Naive B cell (primary cell): ENCODE results near the gene RBM23. TPM values are rescaled to one million over a fixed set of nuclear protein-coding genes. Genes with fewer than 3 reads are reported as not detected.
"Not testable (repeated sequence)": the region's sequence is repeated elsewhere in the genome, so short reads cannot be mapped to it uniquely, and the experiment has no call there.

Experiments
- ATAC-seq, 2 donors: fragments of 150-1000 bp; cut with Tn5 transposase; 2 replicates each; pipeline ENCODE4 v1.10.0; 2021; ENCODE audit warnings: low read depth in 2 of 2, mild to moderate bottlenecking in 2 of 2, moderate library complexity in 2 of 2
- DNase-seq: peaks from one replicate; pipeline ENCODE4 v3.0.0; 2022
- H3K27ac Mint-ChIP-seq, 6 donors: one replicate each; pipeline ENCODE4 v1.8.0; 2020 to 2022; ENCODE audit warnings: mild to moderate bottlenecking in 6 of 6, mixed read lengths in 6 of 6, moderate library complexity in 5 of 6, inconsistent platforms in 2 of 6
- H3K27me3 Mint-ChIP-seq, 3 donors: one replicate each; pipeline ENCODE4 v1.8.0; 2021 to 2022; ENCODE audit warnings: mixed read lengths in 3 of 3, mild to moderate bottlenecking in 1 of 3
- H3K36me3 Mint-ChIP-seq, 2 donors: one replicate each; pipeline ENCODE4 v1.8.0; 2020 to 2022; ENCODE audit warnings: mixed read lengths in 2 of 2, inconsistent platforms in 1 of 2, mild to moderate bottlenecking in 1 of 2
- H3K4me1 Mint-ChIP-seq, 3 donors: one replicate each; pipeline ENCODE4 v1.8.0; 2020 to 2022; ENCODE audit warnings: mixed read lengths in 3 of 3, inconsistent platforms in 1 of 3, mild to moderate bottlenecking in 1 of 3, moderate library complexity in 1 of 3
- H3K4me3 Mint-ChIP-seq, 8 donors: one replicate each; pipeline ENCODE4 v1.8.0; 2020 to 2022; ENCODE audit warnings: mild to moderate bottlenecking in 8 of 8, mixed read lengths in 8 of 8, moderate library complexity in 8 of 8, inconsistent platforms in 2 of 8
- H3K9me3 Mint-ChIP-seq, 7 donors: one replicate each; pipeline ENCODE4 v1.8.0; 2020 to 2022; ENCODE audit warnings: mixed read lengths in 7 of 7, mild to moderate bottlenecking in 5 of 7, inconsistent platforms in 2 of 7, moderate library complexity in 1 of 7
- polyA plus RNA-seq, 6 donors: library from polyadenylated mRNA; unstranded; fragments of 300-500 nt; fragmentation: Illumina TruSeq; gene quantifications; one replicate each; pipeline ENCODE4 v1.2.3, GENCODE V29; 2021; ENCODE audit warnings: low read depth in 6 of 6

Gene RBM23
- polyA plus RNA-seq, 6 donors from 2014 or later, result 67.8 to 123 (median 68.8) TPM

DNA sequence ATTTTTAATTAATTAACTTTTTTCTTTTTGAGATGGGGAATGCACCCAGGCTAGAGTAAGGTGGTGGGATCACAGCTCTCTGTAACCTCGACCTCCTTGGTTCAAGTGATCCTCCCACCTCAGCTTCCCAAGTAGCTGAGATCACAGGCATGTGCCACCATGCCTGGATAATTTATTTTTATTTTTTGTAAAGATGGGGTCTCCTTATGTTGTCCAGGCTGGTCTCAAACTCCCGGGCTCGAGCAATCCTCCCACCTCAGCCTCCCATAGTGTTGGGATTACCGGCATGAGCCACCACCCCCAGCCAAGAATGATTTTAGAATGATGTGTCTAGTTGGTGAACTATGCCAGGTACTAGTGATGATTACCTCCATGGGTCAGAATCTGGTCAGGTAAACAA is 54.0 kb downstream of the RBM23 start:
- no peak overlapping the region for H3K4me3 Mint-ChIP-seq

DNA sequence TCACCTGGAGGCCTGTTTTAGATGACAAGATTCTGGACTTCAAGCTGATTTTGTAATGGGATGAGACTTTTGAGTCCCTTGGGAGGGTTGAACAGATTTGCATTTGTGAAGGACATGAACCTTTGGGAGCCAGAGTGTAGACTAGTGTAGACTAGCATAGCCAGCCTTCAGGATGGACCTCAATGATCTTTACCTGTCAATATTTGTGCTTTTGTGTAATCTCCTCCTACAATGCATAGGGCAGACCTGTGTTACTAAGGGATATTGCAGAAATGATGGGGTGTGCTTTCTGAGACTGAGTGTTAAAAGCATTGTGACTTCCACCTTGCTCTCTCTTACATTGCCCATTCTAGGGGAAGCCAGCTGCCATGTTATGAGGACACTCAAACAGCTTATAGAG is 57.3 kb downstream of the RBM23 start:
- peaks cover 0 to 5% of the 10 kb centered on the region in 2 donors for H3K36me3 Mint-ChIP-seq
- peak overlapping the region in 1 of 6 donors; percentile 33 for H3K27ac Mint-ChIP-seq
- no peak for ATAC-seq
- H3K4me1 Mint-ChIP-seq, result peaks cover 0 to 10% (median 3%) of the 10 kb centered on the region in 3 donors
- no peaks in the 10 kb centered on the region for H3K9me3 Mint-ChIP-seq
- no peak overlapping the region for H3K4me3 Mint-ChIP-seq
- DNase-seq, result no peak
- H3K27me3 Mint-ChIP-seq, result peaks cover 0 to 14% (median 0%) of the 10 kb centered on the region in 3 donors

More for the DNA sequence above, 54.0 kb downstream of the RBM23 start:
- Mint-ChIP-seq H3K36me3 (peaks cover 0 to 5% of the 10 kb centered on the region in 2 donors), H3K4me1 (peaks cover 0 to 3% (median 1%) of the 10 kb centered on the region in 3 donors), H3K9me3 (no peaks in the 10 kb centered on the region), H3K27ac (peak overlapping the region in 1 of 6 donors; percentile 87), H3K27me3 (peaks cover 0 to 9% (median 0%) of the 10 kb centered on the region in 3 donors)
- no peak for ATAC-seq
- no peak for DNase-seq

DNA sequence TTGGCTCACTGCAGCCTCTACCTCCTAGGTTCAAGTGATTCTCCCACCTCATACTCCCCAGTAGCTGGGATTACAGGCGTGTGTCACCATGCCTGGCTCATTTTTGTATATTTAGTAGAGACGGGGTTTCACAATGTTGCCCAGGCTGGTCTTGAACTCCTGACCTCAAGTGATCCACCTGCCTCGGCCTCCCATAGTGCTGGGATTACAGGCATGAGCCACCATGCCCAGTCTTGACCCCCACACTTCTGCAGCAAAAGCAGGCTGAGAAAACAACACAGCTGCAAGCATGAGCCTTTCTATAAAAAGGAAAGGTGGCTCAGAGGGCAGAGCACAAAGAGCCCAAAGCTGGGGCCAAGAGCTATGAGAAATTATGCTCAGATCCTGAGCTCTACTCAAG is 58.6 kb downstream of the RBM23 start:
- Mint-ChIP-seq H3K4me1 (peaks cover 0 to 10% (median 3%) of the 10 kb centered on the region in 3 donors), H3K27me3 (peaks cover 0 to 18% (median 0%) of the 10 kb centered on the region in 3 donors)
- not testable (repeated sequence) for H3K27ac Mint-ChIP-seq, DNase-seq, ATAC-seq, H3K36me3 Mint-ChIP-seq, H3K9me3 Mint-ChIP-seq, H3K4me3 Mint-ChIP-seq

DNA sequence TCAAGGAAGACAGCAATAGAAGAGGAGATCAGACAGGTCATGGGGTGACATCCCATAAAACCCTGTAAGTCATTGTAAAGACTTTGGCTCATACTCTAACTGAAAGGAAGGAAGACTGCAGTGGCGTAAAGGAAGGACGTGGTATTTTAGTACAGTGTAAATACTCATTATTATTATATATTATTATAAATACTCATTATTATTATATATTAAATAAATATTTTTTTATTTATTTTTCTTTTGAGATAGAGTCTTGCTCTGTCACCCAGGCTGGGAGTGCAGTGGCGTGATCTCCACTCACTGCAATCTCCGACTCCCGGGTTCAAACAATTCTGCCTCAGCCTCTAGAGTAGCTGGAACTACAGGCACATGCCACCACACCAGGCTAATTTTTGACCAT is 62.5 kb downstream of the RBM23 start:
- Mint-ChIP-seq H3K27me3 (peaks cover 0 to 10% (median 0%) of the 10 kb centered on the region in 3 donors), H3K27ac (no peak overlapping the region), H3K4me3 (no peak overlapping the region), H3K4me1 (peaks cover 6 to 21% (median 9%) of the 10 kb centered on the region in 3 donors), H3K36me3 (no peaks in the 10 kb centered on the region), H3K9me3 (peaks cover 0 to 2% (median 0%) of the 10 kb centered on the region in 7 donors)
- ATAC-seq, result no peak
- no peak for DNase-seq

DNA sequence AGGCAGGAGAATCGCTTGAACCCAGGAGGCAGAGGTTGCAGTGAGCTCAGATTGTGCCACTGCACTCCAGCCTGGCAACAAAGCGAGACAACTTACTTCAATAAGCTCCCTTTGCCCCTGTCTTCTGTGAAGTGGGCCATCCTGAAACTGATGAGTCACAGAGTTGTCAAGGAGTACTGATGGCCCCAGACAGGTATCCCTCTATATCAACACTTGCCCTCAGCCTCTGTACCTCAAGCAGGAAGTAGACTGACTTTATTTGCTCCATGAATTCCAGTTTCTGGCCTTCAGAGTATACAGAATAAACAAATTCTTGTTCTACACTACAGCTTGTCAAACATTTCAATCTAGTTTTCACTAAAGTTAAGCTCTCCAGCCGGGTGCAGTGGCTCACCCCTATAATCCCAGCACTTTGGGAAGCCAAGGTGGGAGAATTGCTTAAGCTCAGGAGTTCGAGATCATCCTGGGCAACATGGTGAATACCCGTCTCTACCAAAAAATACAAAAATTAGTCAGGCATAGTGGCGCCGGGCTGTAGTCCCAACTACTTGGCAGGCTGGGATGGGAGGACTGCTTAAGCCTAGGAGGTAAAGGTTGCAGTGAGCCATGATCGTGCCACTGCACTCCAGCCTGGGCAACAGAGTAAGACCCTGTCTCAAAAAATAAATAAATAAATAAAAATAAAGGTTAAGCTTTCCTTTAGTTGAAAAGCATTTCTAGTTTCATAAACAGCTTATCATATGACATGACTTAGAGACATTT is 63.8 kb downstream of the RBM23 start:
- DNase-seq, result no peak
- ATAC-seq, result no peak
- Mint-ChIP-seq H3K4me1 (peaks cover 6 to 21% (median 9%) of the 10 kb centered on the region in 3 donors), H3K4me3 (peak overlapping the region in 1 of 8 donors; percentile 65), H3K36me3 (no peaks in the 10 kb centered on the region), H3K27ac (peak overlapping the region in 1 of 6 donors; percentile 33), H3K9me3 (peaks cover 0 to 2% (median 0%) of the 10 kb centered on the region in 7 donors), H3K27me3 (peaks cover 0 to 9% (median 0%) of the 10 kb centered on the region in 3 donors)

DNA sequence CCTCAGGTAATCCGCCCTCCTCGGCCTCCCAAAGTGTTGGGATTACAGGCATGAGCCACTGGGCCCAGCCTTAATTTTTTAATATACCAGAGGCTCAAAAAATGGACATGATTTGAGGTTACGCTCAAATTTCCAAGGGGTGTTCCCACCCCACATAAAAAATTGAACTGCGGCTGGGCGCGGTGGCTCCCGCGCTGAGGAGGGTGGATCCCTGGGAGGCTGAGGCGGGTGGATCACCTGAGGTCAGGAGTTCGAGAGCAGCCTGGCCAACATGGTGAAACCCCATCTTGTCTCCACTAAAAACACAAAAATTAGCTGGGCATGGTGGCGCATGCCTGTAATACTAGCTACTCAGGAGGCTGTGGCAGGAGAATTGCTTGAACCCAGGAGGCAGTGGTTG is 64.7 kb downstream of the RBM23 start:
- peaks cover 6 to 21% (median 9%) of the 10 kb centered on the region in 3 donors for H3K4me1 Mint-ChIP-seq
- not testable (repeated sequence) for H3K9me3 Mint-ChIP-seq, H3K27me3 Mint-ChIP-seq, DNase-seq, H3K4me3 Mint-ChIP-seq, H3K27ac Mint-ChIP-seq, ATAC-seq, H3K36me3 Mint-ChIP-seq

DNA sequence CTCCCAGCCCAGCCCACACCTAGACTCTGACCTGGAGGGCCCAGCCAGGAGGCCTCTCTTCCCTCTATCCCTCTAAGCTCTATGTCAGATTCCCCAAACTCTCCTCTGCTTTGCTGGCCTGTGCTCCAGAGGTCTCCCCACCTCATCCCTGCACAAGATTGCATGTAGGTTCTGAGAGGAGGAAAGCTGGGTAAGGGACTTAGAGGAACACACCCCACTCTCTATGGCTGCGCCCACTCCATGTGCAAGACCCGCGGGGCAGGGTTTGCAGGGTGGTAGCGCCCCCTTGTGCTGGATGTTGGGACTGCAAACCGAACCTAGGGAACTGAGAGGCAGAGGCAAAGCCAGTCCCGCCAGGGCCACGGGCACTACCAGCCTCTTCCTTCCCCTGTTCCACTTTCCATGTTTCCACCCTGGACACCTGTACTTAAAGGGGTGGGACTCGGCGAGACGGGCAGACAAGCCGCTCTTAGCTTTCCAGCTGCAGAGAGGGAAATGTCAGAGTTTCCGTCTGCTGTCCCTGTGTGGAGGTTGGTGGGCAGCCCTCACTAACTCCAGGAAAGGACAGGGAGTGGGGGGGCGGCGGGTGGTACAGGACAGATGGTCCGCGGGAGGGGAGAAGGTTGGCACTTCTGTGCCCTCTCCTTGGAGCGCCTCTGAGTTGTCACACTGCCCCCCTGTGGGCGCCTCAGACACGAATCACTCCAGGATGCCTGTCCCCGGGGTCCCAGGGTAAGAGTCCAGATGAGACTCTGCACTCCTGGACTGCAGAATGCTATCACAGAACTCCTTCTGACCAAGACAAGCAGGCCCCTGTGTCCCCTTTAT is 65.8 kb downstream of the RBM23 start:
- peaks cover 10 to 18% (median 14%) of the 10 kb centered on the region in 3 donors for H3K4me1 Mint-ChIP-seq
- DNase-seq (peak; percentile 87), ATAC-seq (peak; percentile 92 to 93)
- peak overlapping the region; percentile 82 to 93 (median 88) for H3K4me3 Mint-ChIP-seq
- peak overlapping the region in 4 of 6 donors; percentile 72 to 89 (median 82) for H3K27ac Mint-ChIP-seq
- H3K36me3 Mint-ChIP-seq, result no peaks in the 10 kb centered on the region
- H3K27me3 Mint-ChIP-seq, result peaks cover 4 to 7% (median 7%) of the 10 kb centered on the region in 3 donors
- peaks cover 0 to 2% (median 0%) of the 10 kb centered on the region in 7 donors for H3K9me3 Mint-ChIP-seq

DNA sequence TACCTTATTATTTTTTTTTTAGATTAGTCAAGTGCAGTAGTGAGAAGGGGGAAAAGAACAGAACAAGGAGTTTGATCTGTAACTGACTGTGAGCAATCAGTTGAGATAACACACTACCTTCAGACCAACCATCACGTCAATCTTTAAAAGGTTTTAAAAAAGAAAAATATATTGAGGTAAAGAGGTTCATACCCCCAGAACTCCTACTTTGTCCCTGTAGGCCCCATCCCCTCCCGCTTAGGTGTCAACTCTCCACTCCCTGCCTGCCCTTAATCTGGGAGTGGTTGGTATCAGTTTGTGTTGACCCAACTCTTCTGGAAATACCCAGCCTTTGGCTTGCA is 66.4 kb downstream of the RBM23 start:
- Mint-ChIP-seq H3K36me3 (no peaks in the 10 kb centered on the region), H3K9me3 (peaks cover 0 to 2% (median 0%) of the 10 kb centered on the region in 7 donors), H3K27ac (peak overlapping the region in 3 of 6 donors; percentile 72 to 84 (median 80)), H3K4me3 (no peak overlapping the region), H3K4me1 (peaks cover 14 to 22% (median 14%) of the 10 kb centered on the region in 3 donors), H3K27me3 (peaks cover 4 to 12% (median 12%) of the 10 kb centered on the region in 3 donors)
- ATAC-seq (no peak), DNase-seq (no peak)

DNA sequence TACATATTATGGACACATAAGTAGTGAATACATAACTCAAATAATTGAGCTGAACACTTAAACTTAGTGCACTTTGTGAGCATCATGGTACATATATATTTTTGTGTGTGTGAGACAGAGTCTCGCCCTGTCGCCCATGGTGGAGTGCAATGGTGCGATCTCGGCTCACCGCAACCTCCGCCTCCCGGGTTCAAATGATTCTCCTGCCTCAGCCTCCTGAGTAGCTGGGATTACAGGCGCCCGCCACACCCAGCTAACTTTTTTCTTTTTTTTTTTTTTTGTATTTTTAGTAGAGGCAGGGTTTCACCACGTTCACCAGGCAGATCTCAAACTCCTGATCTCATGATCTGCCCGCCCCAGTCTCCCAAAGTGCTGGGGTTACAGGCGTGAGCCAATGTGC is 66.8 kb downstream of the RBM23 start:
- not testable (repeated sequence) for ATAC-seq, DNase-seq, H3K9me3 Mint-ChIP-seq, H3K36me3 Mint-ChIP-seq, H3K27ac Mint-ChIP-seq, H3K4me3 Mint-ChIP-seq
- Mint-ChIP-seq H3K27me3 (peaks cover 4 to 16% (median 13%) of the 10 kb centered on the region in 3 donors), H3K4me1 (peaks cover 14 to 24% (median 14%) of the 10 kb centered on the region in 3 donors)

DNA sequence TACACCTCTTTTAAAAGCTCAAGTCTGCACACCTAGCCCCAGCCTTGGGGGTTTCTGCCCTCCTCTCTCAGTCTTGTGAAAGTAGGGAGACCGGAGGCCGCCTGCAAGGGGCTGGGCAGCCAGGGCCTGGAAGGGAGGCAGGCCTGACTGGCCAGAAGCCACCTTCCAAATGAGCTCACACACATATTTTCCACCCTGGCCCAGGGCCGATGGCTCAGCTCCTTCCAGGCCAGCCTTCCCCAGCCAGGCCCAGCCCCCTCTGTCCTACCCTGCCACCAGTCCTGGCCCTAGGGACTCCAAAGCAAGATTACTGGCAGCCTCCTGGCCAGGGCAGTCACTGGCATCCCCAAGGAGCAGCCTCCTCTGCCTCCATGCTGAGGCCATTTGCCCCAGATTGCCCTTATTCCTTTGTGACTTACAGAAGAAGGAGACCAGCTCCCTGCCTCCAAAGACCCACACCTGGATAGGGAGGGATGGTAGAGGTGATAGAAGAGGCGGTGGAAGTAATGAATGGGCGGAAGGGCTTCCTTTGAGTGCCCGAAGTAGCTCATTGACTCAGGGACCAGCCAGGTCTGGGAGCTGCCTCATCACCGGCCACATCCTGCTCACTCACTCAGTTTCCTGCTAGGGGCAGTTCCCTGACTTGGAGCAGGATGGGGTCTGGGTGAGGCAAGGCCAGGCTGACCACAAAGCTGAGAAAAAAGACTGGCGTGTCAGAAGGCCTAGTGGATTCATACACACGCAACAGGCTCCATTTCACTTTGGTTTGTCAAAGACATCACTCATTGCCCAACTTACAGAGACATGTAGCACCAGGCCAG is 67.8 kb downstream of the RBM23 start:
- no peak overlapping the region for H3K4me3 Mint-ChIP-seq
- peak overlapping the region in 1 of 6 donors; percentile 34 for H3K27ac Mint-ChIP-seq
- peaks cover 14 to 30% (median 14%) of the 10 kb centered on the region in 3 donors for H3K4me1 Mint-ChIP-seq
- peaks cover under 1 to 25% (median 21%) of the 10 kb centered on the region in 3 donors for H3K27me3 Mint-ChIP-seq
- no peaks in the 10 kb centered on the region for H3K36me3 Mint-ChIP-seq
- H3K9me3 Mint-ChIP-seq, result peaks cover 0 to under 1% (median 0%) of the 10 kb centered on the region in 7 donors
- ATAC-seq (no peak), DNase-seq (no peak)

DNA sequence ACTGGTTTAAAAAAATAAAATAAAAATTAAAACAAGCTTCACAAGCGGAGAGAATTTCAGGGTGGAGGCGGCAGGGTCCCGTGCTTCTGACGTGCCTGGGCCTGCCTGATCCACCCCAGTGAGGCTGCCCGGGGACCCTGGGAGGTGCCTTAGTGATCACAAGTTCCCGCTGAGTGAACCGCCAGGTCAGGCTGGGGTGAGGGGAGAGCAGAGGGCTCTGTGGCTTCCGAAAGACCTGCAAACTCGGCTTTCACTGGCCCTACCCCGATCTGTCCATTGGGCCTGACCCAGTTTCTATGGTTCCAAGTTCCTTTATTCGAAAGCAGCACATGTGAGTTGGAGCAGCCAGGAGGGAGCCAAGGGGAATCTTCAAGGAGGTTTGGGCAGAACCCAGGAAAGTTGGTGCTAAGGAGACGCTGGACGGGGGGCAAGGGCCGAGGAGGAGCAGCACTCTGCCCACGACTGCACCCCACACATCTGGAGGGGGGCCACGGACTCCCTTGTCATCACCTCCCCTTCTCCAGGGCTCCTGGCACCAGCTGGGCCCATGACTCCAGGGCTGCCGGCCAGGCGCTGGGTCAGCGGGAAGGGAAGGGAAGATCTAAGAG is 69.6 kb downstream of the RBM23 start:
- Mint-ChIP-seq H3K36me3 (no peaks in the 10 kb centered on the region), H3K4me1 (peaks cover 14 to 30% (median 14%) of the 10 kb centered on the region in 3 donors), H3K4me3 (no peak overlapping the region), H3K27me3 (peaks cover 0 to 39% (median 29%) of the 10 kb centered on the region in 3 donors), H3K27ac (peak overlapping the region in 1 of 6 donors; percentile 39), H3K9me3 (no peaks in the 10 kb centered on the region)
- DNase-seq (no peak), ATAC-seq (no peak)

DNA sequence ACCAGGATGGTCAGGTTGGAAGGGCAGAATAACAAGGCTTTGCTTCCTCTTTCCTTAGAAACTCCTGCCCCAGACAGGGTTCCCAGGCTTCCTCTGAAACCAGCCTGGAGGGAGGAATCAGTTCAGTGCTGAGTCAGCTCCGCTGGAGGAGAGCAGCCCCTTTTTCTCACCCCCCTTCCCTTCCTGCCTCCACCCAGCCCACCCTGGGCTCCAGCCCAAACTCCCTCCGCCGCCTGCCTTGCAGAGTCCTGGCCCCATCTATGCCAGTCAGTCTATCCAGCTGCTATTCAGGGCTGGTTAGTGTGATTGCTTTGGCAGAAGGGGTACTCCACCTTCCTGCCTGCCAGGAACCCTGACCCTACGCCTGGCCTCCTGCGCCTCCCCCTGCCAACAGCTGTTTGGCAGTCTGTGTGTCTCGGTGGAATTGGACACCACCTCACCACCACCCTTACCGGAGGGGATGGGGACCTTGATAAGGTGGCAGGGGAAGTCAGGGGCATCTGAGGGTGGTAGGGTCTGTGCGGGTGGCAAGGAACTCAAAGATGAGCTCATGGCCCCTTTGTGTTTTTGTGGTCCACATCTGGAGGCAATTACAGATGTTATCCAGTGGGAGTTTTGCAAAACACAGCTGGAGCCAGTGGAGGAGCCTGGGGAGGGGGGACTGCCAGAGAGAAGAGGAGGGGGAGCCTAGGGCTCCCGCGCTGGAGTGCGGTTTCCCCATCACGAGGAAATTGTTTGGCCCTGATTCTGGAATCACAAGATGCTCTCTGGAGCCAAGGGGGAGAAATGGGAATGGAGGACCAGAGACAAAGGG is 70.4 kb downstream of the RBM23 start:
- no peaks in the 10 kb centered on the region for H3K9me3 Mint-ChIP-seq
- H3K4me3 Mint-ChIP-seq, result no peak overlapping the region
- DNase-seq (no peak), ATAC-seq (no peak)
- H3K27ac Mint-ChIP-seq, result peak overlapping the region in 4 of 6 donors; percentile 15 to 66 (median 52)
- no peaks in the 10 kb centered on the region for H3K36me3 Mint-ChIP-seq
- H3K4me1 Mint-ChIP-seq, result peaks cover 13 to 30% (median 14%) of the 10 kb centered on the region in 3 donors
- peaks cover 0 to 39% (median 29%) of the 10 kb centered on the region in 3 donors for H3K27me3 Mint-ChIP-seq
